ENCODE measurements around the gene NEGR1.

Gene NEGR1

GRCh38 chr1:71843012-71843411 is 439.3 kb downstream of the NEGR1 start:
- Histone ChIP-seq H3K36me3 (ENCODE audit: control insufficient read depth, insufficient read depth, low read length) (no peaks in the 10 kb centered on the region), H3K4me3 (replicated peaks; ENCODE audit: low read depth, low read length) (no peak overlapping the region), H3K27me3 (replicated peaks; ENCODE audit: control insufficient read depth, insufficient read depth, low read length) (no peaks in the 10 kb centered on the region)
- TF ChIP-seq, protein P1, sequence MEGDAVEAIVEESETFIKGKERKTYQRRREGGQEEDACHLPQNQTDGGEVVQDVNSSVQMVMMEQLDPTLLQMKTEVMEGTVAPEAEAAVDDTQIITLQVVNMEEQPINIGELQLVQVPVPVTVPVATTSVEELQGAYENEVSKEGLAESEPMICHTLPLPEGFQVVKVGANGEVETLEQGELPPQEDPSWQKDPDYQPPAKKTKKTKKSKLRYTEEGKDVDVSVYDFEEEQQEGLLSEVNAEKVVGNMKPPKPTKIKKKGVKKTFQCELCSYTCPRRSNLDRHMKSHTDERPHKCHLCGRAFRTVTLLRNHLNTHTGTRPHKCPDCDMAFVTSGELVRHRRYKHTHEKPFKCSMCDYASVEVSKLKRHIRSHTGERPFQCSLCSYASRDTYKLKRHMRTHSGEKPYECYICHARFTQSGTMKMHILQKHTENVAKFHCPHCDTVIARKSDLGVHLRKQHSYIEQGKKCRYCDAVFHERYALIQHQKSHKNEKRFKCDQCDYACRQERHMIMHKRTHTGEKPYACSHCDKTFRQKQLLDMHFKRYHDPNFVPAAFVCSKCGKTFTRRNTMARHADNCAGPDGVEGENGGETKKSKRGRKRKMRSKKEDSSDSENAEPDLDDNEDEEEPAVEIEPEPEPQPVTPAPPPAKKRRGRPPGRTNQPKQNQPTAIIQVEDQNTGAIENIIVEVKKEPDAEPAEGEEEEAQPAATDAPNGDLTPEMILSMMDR (IDR thresholded peaks at IDR 0.05; ENCODE audit: insufficient read depth, low read length, poor library complexity, severe bottlenecking): no peak
- no peak for DNase-seq (ENCODE audit: extremely low read depth, insufficient read length)

DNA sequence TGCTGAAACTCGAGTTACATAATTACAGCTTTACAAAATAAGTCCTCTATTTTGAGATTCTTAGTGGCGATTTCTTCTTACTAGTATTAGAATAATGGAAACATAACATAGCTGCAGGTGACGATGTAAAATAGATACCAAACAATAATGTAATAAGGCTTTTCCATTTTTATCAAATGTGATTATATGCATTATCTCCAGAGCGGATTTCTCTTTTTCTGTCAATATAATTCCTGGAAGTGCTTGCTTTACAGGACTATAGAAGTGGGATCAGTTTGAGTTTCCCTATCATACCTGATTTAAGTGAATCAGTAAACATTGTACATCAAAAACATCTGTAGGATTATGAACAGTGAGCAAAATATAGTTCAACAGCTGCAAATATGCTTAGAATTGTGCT is 442.5 kb downstream of the NEGR1 start:
- Histone ChIP-seq H3K36me3 (ENCODE audit: control insufficient read depth, insufficient read depth, low read length) (no peaks in the 10 kb centered on the region), H3K27me3 (replicated peaks; ENCODE audit: control insufficient read depth, insufficient read depth, low read length) (no peaks in the 10 kb centered on the region), H3K4me3 (replicated peaks; ENCODE audit: low read depth, low read length) (no peak overlapping the region)
- DNase-seq (ENCODE audit: extremely low read depth, insufficient read length): no peak
- TF ChIP-seq, protein P1 (IDR thresholded peaks at IDR 0.05; ENCODE audit: insufficient read depth, low read length, poor library complexity, severe bottlenecking): no peak

- H3K27me3 ChIP-seq (replicated peaks; ENCODE audit: control insufficient read depth, insufficient read depth, low read length): no peaks in the 10 kb centered on the region
- no peak for DNase-seq (ENCODE audit: extremely low read depth, insufficient read length)
- H3K36me3 ChIP-seq (ENCODE audit: control insufficient read depth, insufficient read depth, low read length): no peaks in the 10 kb centered on the region
- H3K4me3 ChIP-seq (replicated peaks; ENCODE audit: low read depth, low read length): no peak overlapping the region
- TF ChIP-seq, protein P1 (IDR thresholded peaks at IDR 0.05; ENCODE audit: insufficient read depth, low read length, poor library complexity, severe bottlenecking): no peak
Observed at GRCh38 chr1:71836904-71837303, 445.4 kb downstream of the NEGR1 start.

DNA sequence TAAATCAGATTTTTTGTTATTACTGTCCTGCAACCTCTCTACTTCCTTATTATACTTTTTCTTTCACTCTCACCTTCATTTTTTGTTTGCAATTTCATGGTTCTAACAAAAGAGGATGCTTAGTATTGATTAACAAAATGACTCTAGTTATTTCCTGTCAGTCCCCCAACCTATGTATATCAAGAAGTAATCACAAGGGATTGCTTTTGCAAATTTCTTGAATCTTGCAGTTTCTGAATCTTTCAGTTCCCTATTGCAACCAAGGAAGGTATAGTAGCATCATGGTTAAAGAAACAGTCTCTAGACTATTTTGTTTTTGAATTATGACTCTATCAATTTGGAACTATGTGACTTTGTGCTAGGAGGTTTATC is 446.9 kb downstream of the NEGR1 start:
- Histone ChIP-seq H3K4me3 (replicated peaks; ENCODE audit: low read depth, low read length) (no peak overlapping the region), H3K27me3 (replicated peaks; ENCODE audit: control insufficient read depth, insufficient read depth, low read length) (no peaks in the 10 kb centered on the region), H3K36me3 (ENCODE audit: control insufficient read depth, insufficient read depth, low read length) (no peaks in the 10 kb centered on the region)
- no peak for DNase-seq (ENCODE audit: extremely low read depth, insufficient read length)
- TF ChIP-seq, protein P1 (IDR thresholded peaks at IDR 0.05; ENCODE audit: insufficient read depth, low read length, poor library complexity, severe bottlenecking): no peak

DNA sequence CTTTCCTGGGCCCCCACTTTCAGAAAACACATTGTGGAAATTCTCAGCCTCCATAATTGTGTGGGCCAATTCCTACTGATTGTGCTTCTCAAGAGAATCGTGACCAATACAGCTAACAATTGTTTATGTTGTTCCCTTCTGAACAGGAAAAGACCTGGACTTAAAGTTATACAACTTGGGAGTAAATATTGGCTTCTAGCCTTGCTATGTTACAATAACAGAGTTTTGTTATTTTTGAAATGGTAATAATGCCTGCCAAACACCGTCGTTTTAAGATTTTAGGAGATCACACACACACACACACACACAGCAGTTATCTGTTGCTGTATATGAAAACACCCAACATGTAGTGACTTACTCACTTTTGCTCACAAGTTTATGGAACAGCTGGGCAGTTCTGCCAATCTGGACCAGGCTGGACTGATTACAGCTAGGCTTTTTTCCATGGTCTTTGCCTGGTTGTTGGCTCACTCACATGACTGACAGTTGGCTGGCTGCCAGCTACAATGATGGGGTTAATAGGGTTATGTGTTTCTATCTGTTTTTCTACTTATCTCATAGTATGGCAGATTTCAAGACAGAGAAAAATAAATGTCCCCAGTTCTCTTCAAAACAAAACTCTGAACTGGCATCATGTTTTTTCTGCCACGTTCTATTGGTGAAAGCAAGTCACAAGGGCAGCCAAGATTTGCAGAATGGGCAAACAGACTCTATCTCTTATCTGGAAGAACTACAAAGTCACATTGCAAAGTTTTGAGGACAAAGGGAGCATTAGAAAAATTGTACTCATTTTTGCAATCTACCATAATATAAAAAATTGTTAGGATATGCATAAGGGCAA is 447.5 kb downstream of the NEGR1 start:
- Histone ChIP-seq H3K27me3 (replicated peaks; ENCODE audit: control insufficient read depth, insufficient read depth, low read length) (no peaks in the 10 kb centered on the region), H3K4me3 (replicated peaks; ENCODE audit: low read depth, low read length) (no peak overlapping the region), H3K36me3 (ENCODE audit: control insufficient read depth, insufficient read depth, low read length) (no peaks in the 10 kb centered on the region)
- no peak for DNase-seq (ENCODE audit: extremely low read depth, insufficient read length)
- TF ChIP-seq, protein P1 (IDR thresholded peaks at IDR 0.05; ENCODE audit: insufficient read depth, low read length, poor library complexity, severe bottlenecking): no peak
